Activated gamma-delta T cell treated with Interleukin-2 at 50 U/mL for 16 hours (primary cell): ENCODE data around the gene ESPNL.
"Not testable (repeated sequence)": the region's sequence is repeated elsewhere in the genome, so short reads cannot be mapped to it uniquely, and the experiment has no call there.

Experiments
- DNase-seq: peaks from one replicate; pipeline ENCODE4 v3.0.0-alpha.2; 2020

Gene ESPNL

DNA sequence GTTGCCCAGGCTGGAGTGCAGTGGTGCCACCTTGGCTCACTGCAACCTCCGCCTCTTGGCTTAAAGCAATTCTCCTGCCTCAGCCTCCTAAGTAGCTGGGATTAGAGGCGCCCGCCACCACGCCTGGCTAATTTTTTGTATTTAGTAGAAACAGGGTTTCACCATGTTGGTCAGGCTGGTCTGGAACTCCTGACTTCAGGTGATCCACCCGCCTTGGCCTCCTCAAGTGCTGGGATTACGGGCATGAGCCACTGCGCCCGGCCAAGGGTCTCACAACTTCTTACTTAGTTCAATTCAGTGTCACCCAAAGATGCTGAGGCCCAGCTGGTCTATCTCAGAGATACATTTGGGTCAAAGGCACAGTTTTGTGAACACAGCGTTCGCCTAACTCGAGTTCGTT is 15.6 kb downstream of the ESPNL start:
- not testable (repeated sequence) for DNase-seq

DNA sequence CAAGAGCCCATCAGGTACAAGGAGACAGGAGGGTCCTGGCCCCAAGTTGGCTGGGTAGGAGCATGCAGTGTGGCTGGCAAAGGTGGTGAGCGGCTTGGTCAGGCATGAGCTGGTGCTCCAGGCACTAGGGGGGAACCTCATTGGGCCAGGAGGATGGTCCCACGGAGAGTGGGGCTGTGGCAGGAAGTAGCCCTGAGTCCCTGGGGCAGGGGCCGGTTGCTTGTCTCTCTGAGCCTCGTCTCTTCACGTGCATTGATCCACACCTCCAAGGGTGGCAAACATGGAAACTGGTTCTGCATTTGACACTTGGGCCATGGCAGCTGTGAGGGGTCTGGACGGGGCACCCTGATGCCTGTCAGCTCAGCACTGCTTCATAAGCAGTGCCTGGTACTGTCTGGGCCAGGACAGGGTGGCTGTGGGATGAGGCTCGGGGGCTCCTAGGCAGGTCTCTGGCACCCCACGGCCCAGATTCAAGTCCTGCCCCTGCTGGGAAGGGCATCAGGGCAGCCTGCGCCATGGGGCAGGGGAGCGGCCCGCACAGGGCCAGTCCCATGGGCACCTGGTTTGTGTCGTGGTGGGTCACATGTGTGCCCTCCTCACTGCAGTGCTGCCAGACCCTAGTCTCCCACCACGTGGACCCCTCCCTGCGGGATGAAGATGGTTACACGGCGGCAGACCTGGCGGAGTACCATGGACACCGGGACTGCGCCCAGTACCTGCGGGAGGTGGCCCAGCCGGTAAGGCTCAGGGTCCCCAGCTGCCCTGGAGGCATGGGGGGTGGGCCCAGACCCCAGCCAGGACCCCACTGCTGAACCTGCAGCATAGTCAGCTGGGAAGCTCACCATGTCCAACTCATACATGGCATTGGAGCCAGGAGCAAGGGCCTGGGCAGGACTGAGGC is 16.4 kb downstream of the ESPNL start:
- no peak for DNase-seq

DNA sequence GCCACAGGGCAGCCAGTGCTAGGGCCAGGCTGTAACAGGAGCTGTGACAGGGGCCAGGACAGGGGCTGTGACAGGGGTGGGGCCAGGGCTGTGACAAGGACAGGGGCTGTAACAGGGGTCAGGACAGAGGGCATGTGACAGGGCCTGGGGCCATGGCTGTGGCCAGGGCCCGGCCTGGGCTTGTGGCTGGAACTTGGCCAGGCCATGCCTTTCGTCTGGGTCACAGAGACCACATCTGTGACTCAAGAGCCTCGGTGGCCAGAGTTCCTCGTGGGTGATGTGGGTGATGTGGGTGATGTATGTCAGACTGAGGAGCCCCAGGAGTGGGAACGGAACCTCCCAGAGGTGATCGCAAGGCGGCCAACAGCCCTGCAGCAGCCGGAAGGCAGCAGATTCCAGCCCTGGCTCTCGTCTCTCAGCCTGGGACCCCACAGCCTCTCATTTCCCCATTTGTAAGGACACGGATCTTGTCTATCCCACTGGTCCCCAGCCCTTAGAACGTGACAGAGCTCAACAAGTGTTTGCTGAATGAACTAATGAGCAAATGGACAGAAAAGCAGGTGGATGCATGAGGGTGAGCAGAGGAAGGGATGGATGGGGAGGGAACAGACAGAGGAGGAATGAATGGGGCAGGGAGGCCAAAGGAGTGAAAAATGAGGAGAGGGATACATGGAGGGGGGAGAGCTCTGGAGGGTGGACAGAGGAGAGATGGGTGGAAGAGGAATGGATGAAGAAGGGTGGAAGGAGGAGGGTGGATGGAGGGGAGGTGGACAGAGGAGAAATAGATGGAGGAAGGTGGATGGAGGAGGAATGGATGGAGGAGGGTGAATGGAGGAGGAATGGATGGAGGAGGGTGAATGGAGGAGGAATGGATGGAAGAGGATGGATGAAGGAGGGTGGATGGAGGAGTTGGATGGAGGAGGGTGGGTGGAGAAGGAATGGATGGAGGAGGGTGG is 17.3 kb downstream of the ESPNL start:
- no peak for DNase-seq

DNA sequence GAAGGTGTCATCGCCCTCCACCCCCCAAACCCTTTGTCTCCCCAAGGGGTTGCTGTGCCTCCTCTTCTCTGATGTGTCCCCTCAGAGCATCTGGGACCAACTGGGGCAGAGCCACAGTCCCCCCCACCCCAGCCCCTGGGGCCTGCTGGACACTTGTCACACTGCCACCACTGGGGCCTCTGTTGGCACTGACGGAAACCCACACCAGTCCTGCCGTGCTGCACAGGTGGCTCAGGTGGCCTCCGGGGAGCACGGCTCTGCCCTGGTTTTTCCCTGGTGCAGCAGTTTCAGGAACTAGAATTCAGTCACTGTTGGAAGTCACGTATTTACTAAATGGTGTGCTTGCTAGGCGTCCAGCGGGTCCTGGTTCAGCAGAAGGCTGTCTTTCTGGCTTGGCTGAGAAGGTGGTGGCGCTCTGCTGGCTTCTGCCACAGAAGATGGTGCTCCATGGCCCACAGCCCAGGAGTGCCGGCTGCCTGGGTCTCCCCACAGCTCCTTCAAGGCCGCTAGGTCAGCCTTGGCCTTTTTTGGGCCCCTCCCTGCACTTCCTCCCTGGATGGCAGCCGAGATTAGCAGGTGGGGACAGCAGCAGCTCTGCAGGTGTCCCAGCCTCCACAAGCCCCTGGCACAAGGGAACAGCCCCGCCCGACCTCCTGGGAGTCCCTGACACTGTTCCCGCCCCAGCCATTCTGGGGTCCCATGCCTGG is 19.8 kb downstream of the ESPNL start:
- no peak for DNase-seq

DNA sequence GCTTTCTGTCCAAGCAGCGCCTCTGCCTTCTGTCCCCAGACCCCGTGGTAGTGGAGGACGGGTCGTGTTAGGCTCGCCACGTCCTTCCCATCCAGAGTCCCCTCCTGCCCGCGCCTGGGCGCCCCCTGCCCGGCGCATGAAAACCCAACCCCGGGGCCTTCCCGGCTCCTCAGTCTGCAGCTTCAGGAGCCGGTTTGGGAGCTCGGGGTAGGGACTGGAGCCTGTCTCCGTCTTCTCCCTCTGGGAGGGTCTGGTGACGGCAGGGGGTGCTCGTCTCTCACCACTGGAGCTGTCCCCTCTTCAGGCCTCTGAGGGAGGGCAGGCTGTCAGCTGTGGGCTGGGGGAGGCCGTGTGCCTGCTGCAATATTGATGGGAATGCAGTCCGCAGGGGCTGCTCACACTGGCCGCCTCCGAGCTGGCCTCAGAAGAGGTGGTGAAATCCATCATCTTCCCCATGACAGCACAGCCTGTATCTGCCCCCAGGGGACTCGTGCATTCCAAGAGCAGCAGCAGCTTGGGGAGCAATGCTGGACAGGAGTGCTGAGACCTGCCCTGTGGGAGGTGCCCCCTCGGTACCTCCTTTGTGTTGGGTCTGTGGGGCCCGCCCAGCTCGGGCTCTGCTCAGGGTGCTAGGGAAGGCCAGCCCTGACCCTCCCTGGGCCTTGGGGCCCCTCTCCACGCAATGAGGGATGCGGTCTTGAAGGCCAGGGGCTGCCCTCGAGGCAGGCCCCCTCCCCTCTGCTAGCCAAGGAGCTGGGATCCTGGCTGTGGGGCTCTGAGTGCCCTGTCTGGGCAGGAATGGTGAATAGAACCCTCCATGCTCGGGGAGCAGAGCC is 20.5 kb downstream of the ESPNL start:
- DNase-seq, result no peak

DNA sequence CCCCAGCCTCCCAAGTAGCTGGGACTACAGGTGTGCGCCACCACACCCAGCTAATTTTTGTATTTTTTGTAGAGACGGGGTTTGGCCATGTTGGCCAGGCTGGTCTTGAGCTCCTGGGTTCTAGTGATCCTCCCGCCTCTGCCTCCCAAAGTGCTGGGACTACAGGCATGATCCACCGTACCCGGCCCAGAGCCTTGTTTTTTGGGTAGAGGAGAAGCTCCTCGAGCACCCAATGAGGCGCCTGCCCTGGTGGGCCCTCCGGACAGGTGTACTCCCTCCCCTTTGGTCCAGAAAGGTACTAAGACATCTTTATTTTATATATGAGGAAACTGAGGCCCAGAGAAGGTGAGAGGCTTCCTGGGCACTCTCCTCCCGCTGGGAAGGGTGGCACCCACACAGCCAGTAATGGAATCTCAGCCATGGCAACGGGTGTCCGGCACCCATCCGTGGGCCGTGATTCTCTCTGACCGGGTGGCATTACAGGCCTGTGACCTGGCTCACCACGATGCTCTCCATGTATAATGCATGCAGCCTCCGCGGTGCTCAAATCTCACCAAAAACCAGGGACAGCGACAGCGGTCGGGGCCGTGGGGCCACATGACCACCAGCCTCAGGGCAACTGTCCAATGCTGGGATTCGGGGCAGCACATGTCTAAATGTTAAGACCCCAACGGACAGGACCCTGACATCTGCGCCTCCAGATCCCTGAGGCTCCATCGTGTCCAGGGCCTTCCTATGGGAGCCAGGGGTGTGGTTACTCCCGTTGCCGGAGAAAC is 21.6 kb downstream of the ESPNL start:
- no peak for DNase-seq

DNA sequence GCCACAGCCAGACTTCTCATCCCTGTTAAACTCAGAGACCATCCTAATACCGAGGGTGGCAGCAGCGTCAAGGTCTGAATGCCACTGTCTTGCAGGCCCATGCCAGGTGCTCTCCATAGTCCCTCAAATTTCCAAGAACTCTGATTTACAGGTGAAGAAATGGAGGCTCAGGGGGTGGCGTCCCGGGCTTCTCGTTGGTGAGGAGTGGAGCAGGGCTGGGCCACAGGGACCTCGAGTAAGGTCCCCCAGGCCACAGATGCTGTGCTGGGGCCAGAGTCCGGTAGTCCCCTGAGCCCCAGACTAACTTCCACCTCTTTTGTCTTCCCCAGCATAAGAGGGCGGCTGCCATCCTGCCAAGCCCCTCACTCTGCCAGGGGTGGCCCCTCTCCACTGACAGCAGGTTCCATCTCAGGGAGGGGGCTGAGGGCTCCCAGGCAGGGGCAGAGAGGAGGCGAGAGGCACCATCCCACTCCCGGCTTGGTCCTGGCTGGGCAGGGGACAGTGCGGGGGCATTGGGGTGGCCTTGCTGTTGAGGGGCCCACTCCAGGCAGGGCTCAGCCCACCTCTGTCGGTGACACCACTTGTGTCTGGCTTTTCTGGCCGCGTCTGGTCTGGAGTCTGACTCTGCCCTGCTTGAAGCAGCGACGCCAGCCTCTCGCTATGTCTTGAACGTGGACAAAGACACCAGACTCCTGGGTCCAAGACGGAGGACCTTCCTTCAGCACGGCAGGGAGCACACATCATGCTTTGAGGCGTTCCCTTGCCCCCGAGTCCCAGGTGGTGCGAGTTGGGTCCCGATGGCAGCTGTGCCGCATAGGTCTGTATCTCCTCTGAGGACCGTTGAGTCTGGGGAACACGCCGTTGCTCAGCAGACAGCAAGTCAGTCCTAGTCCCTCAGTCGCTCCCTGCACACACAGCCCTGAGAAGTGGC is 22.4 kb downstream of the ESPNL start:
- no peak for DNase-seq

DNA sequence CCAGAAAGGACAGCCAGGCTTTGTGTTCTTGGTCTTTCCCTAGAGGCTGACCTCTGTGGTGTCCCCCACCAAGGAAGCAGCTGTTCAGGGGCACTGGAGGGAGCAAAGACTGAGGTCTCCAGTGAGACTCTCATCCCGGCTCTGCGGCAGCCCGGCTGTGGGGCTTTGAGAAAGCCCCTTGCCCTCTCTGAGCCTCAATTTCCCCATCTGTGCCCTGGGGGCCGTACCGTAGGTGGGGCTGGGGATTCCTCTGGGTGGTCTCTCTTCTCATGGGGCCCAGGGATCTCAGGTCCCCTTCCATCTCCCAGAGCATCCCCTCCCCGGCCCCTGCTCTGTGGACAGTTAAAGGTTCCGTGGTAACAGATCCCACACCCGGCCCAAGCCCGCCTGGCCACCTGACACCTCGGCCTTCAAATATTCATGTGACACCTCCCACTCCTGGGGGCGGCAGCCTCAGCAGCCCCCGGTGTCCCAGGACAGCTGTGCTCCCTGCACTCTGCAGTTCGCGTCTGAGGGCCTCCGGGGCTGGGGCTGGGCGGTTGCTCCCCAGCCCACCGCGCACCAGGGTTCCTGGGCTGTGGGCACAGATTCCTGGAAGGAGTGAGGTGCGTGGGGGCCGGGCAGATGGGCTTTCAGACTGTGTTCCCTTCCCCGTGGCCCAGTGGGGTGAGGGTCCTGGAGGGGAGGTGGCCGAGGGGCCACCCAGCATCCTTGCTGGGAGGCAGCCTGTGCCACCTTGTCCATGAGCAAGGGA is 23.3 kb downstream of the ESPNL start:
- no peak for DNase-seq

DNA sequence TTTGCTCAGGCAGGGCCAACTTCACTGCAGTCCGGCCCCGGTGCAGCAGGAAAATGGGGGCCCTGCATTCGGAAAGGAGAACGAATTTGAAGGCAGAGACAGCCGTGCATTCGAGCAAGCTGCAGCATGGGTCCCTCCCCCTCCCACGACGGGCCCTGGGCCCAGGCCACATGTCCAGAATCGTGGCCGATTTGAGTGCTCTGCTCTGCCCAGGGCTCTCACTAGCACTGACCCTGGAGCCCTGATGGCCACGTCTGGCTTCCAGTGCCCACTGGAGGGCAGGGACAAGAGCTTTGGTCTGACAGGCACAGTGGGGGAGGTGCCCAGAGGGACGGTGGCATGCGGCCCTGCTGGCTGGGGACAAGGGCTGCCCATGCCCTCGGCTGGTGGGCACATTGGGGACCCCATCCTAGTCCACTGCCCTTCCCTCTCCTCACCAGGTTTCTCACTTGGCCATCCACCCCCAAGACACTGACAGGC is 23.9 kb downstream of the ESPNL start:
- DNase-seq, result no peak

DNA sequence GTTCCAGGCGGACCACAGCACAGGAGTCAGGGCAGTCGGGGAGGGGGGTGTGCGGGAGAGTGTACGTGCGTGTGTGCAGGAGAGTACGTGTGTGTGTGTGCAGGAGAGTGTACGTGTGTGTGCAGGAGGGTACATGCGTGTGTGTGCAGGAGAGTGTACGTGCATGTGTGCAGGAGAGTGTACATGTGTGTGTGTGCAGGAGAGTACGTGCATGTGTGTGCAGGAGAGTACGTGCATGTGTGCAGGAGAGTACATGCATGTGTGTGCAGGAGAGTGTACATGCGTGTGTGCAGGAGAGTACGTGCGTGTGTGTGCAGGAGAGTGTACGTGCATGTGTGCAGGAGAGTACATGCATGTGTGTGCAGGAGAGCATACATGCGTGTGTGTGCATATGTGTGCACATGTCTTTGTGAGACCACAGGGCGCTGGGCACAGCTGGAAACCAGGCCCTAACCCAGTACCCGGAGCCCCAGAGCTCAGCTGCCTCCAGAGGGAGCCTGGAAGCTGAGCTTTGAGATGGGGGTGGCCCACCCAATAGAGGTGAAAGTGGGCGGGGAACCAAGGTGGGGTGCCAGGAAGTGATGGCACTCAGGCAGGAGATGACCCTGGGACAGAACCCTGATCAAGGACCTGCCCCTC is 24.5 kb downstream of the ESPNL start:
- DNase-seq, result no peak

DNA sequence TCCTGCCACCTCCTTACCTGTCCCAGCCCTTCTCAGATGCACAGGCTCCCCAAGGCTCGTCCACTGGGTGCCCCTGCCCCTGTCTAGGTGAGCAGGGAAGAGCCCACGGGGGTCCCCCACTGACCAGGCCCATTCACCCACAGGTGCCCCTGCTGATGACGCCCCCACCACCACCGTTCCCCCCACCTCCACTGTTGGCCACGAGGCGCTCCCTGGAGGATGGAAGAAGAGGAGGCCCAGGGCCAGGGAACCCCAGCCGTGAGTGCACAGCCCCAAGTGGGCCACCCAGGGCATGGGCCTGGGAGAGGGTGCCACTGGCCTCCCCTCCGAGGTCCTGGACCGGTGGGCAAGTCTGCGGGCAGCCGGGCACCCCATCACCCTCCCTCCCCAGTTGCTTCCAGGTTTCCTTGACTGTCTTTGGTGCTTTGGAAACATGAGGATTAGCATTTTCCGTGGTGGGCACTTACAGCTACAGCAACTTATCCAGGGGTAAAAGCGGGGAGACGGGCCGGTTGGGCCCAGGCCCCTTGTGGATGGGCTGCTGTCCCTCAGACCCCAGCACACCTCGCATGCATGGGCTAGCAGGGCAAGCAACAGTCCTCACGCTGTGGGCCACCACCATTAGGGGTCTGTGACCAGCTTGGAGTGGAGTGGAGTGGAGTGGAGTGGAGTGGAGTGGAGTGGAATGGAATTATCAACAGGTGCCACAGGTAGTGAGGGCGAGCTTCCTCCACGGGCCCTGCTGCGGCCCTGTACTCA is 25.2 kb downstream of the ESPNL start:
- DNase-seq, result no peak

DNA sequence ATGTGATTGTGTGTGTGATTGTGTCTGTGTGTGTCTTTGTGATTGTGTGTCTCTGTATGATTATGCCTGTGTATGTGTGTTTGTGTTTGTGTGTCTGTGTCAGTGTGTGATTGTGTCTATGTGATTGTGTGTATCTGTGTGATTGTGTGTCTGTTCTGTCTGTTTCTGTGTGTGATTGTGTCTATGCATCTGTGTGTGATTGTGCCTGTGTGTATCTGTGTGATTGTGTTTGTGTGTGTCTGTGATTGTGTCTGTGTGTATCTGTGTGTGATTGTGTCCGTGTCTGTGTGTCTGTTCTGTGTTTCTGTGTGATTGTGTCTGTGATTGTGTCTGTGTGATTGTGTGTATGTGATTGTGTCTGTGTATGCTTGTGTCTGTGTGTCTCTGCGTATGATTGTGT is 26.2 kb downstream of the ESPNL start:
- no peak for DNase-seq

DNA sequence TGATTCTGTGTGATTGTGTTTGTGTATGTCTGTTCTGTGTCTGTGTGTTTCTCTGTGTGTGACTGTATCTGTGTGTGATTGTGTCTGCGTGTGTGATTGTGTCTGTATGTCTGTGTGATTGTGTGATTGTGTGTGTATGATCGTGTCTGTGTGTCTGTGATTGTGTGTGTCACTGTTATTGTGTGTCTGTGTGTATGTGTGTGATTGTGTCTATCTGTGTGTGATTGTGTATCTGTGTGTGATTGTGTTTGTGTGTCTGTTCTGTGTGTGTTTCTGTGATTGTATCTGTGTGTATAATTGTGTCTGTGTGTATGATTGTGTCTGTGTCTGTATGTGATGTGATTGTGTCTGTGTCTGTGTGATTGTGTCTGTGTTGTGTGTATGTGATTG is 26.6 kb downstream of the ESPNL start:
- no peak for DNase-seq

DNA sequence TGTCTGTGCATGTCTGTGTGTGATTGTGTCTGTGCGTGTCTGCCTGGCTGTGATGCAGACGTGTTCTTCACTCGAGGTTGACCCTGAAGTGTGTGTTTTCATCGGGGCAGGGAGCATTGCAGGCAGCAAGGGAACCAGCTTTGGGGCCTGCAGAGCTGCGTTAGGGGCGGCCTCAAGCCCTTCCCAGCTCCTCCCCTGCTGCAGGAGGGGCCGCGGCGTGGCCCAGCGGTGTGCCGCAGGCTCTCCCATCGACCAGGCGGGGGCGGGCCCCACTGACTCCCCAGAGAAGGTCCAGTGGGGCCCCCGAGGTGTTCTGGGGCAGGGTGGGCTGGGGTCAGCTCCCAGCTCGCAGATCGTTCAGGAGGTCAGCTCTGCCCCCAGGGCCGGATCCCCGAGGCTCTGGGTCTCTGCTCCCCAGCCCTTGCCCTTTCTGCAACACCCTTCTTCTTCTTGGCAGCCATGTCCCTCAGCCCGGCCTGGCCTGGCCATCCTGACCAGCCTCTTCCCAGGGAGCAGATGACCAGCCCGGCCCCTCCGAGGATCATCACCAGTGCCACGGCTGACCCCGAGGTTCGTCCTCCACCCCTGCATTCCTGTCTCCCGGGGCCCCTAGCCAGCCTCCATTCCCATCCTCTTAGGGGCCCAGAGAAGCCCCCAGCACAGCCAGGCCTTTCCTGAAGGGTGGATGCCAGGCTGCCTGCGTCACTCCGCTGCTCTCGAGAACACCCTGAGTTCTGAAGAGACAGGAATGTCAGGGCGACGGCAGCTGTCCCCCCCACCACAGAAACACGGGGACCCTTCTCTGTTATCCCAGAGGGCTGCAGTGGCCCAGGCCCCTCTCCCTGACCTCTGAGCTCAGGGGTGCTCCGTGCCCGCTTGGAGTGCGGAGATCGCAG is 27.3 kb downstream of the ESPNL start:
- DNase-seq, result no peak

DNA sequence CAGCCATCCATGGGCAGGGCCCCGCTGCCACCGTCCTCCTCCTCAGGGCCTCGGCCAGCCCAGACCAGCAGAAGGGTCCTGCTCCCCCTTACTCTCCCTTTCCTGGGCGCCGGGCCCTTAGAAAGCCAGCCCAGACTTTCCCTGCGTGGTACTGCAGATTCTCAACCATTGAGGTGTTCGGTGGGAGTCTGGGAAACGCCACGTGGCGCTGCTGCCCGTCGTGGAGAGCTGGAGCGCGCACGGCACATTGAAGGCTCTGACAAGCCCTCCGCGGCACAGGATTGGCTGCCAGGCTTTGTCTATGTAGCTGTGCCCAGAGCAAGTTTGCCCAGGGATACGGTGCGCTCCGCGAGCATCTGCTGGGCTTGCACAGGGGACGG is 27.9 kb downstream of the ESPNL start:
- DNase-seq, result no peak

DNA sequence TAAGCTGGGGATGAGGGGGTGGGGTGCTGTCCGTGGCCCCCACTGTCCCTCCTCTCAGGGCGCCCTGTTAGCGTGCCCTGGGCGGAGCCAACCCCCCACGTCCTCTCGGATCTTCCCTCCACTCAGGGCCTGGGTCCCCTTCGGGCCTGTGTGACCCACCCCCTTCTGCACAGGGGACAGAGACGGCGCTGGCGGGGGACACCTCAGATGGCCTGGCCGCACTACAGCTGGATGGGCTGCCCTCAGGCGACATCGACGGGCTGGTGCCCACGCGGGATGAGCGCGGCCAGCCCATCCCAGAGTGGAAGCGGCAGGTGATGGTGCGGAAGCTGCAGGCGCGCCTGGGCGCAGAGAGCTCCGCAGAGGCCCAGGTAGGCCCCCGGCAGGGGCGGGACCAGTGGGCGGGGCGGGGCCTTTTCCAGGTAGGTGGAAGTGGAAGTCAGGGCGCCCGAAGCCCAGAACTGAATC is 28.4 kb downstream of the ESPNL start:
- DNase-seq, result no peak
